ENCODE data around the gene CFB. TPM values are rescaled to one million over a fixed set of nuclear protein-coding genes. Genes with fewer than 3 reads are reported as not detected.

Gene CFB
- total RNA-seq, 4 donors from 2014 or later = 8.1 to 42.6 (median 23.1) TPM

GRCh38 chr6:31911826-31912585 lies 33.9 kb upstream of the CFB start:
- 62 to 69% methylated on average over 5 to 10 of the region's 11 CpGs for WGBS, 2 donors (ENCODE audit: low coverage in 1 of 2)
- Histone ChIP-seq H3K27ac (no peak overlapping the region), H3K9me3 (no peaks in the 10 kb centered on the region), H3K36me3 (no peaks in the 10 kb centered on the region), H3K4me1 (no peaks in the 10 kb centered on the region), H3K27me3 (no peaks in the 10 kb centered on the region), H3K4me3 (no peak overlapping the region)
- no peak for ATAC-seq
- TF ChIP-seq POLR2A (IDR thresholded peaks at IDR 0.05) (no peak), EP300 (IDR thresholded peaks at IDR 0.05) (no peak), CTCF (IDR thresholded peaks at IDR 0.05) (no peak), POLR2AphosphoS5 (IDR thresholded peaks at IDR 0.05) (no peak)

DNA sequence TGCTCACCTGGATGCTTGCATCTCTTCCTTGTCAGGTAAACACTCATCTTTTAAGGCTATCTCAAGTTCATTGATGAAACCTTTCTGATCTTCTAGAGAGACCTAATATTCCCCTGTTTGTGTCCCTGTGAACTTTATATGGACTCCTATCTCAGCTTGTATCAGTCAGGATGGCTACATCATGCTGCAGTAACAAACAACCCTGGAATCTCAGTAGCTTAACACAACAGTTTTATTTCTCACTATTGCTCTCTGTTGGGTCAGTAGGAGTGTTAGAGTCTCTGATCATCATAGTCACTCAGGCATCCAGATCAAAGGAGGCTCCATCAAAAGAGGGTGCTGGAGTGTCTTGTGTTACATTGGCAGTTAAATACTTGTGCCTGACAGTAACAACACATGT lies 30.5 kb upstream of the CFB start:
- H3K9me3 ChIP-seq = no peaks in the 10 kb centered on the region
- H3K27me3 ChIP-seq = no peaks in the 10 kb centered on the region
- no peaks in the 10 kb centered on the region for H3K4me1 ChIP-seq
- H3K4me3 ChIP-seq = no peak overlapping the region
- H3K27ac ChIP-seq = no peak overlapping the region
- ATAC-seq = no peak
- TF ChIP-seq POLR2AphosphoS5 (IDR thresholded peaks at IDR 0.05) (no peak), EP300 (IDR thresholded peaks at IDR 0.05) (no peak), POLR2A (IDR thresholded peaks at IDR 0.05) (no peak), CTCF (IDR thresholded peaks at IDR 0.05) (no peak)
- no peaks in the 10 kb centered on the region for H3K36me3 ChIP-seq

GRCh38 chr6:31915756-31916155 lies 30.1 kb upstream of the CFB start:
- 84 to 100% methylated on average over 1 to 4 of the region's 6 CpGs for WGBS, 2 donors (ENCODE audit: low coverage in 1 of 2)
- Histone ChIP-seq H3K27ac (no peak overlapping the region), H3K27me3 (no peaks in the 10 kb centered on the region), H3K4me1 (no peaks in the 10 kb centered on the region), H3K9me3 (no peaks in the 10 kb centered on the region), H3K4me3 (no peak overlapping the region), H3K36me3 (no peaks in the 10 kb centered on the region)
- no peak for ATAC-seq
- TF ChIP-seq POLR2AphosphoS5 (IDR thresholded peaks at IDR 0.05) (no peak), EP300 (IDR thresholded peaks at IDR 0.05) (no peak)

GRCh38 chr6:31918069-31918720 lies 27.7 kb upstream of the CFB start:
- no peak for ATAC-seq
- Histone ChIP-seq H3K9me3 (no peaks in the 10 kb centered on the region), H3K4me3 (no peak overlapping the region), H3K36me3 (no peaks in the 10 kb centered on the region), H3K4me1 (no peaks in the 10 kb centered on the region), H3K27me3 (no peaks in the 10 kb centered on the region), H3K27ac (no peak overlapping the region)
- TF ChIP-seq CTCF (IDR thresholded peaks at IDR 0.05) = no peak
- no peak for TF ChIP-seq POLR2A (IDR thresholded peaks at IDR 0.05)
- TF ChIP-seq EP300 (IDR thresholded peaks at IDR 0.05) = no peak
- TF ChIP-seq POLR2AphosphoS5 (IDR thresholded peaks at IDR 0.05) = no peak
- 59 to 77% methylated on average over 4 to 8 of the region's 8 CpGs for WGBS, 2 donors (ENCODE audit: low coverage in 1 of 2)

DNA sequence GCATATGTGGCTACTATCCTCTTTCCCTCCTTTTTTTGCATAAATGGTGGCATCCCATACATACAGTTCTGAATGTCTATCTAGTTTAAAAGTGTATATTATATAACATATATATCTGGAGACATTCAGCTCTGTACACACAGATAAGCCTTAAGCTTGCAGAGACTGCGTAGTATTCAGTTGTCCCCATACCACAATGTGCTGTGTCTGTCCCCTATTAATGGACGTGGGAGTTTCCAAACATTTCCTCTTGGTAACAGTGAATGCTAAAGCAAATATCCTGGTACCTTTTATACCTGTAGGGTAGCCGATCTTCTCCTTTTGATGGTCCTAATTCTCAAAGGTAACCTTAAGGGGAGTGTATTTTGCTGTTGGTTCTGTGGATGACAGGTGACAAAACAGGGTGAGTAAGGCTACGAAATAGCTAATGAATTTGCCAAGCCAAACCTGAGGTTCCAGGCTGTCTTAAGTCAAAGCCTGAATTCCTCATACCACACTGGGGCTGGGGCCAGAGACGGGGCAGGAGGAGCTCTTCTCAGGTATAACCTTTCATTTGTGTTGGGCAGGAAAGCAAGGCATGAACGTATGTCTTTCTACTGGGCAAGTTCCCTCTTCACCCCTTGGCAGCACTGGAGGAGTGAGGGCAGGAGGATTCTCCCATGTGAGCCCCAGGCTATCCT lies 26.1 kb upstream of the CFB start:
- Histone ChIP-seq H3K27me3 (no peaks in the 10 kb centered on the region), H3K4me3 (no peak overlapping the region), H3K4me1 (no peaks in the 10 kb centered on the region), H3K36me3 (no peaks in the 10 kb centered on the region), H3K27ac (no peak overlapping the region), H3K9me3 (no peaks in the 10 kb centered on the region)
- TF ChIP-seq POLR2AphosphoS5 (IDR thresholded peaks at IDR 0.05) (no peak), CTCF (IDR thresholded peaks at IDR 0.05) (no peak), EP300 (IDR thresholded peaks at IDR 0.05) (no peak), POLR2A (IDR thresholded peaks at IDR 0.05) (no peak)
- WGBS, 2 donors (ENCODE audit: low coverage in 1 of 2) = 65 to 83% methylated on average over 4 to 5 of the region's 6 CpGs
- ATAC-seq = no peak

Data from gastroesophageal sphincter (tissue), 4 donors.